Keratinocyte (primary cell): ENCODE results near the gene IFNA2.

Experiments used
- EZH2 ChIP-seq: IDR thresholded peaks from one replicate; pipeline ENCODE4 v1.6.1; 2012; ENCODE audit warnings: inconsistent platforms, mild to moderate bottlenecking, low read length, moderate library complexity
- TF ChIP-seq, protein P1 (sequence below), 3 experiments: IDR thresholded peaks in 1 of 3; conservative IDR thresholded peaks in 1 of 3; optimal IDR thresholded peaks in 1 of 3; 2 replicates in 2 of 3; 3 replicates in 1 of 3; pipeline versions ENCODE3 to v1.5.1; 2011; ENCODE audit warnings: low read length in 3 of 3, mild to moderate bottlenecking in 3 of 3, moderate library complexity in 2 of 3, control low read depth in 1 of 3, inconsistent platforms in 1 of 3; ENCODE audit not compliant: insufficient read depth in 2 of 3; ENCODE audit errors: extremely low read depth in 1 of 3

GRCh38 chr9:21399956-21400355 is 14.8 kb upstream of the IFNA2 start:
- TF ChIP-seq, protein P1, sequence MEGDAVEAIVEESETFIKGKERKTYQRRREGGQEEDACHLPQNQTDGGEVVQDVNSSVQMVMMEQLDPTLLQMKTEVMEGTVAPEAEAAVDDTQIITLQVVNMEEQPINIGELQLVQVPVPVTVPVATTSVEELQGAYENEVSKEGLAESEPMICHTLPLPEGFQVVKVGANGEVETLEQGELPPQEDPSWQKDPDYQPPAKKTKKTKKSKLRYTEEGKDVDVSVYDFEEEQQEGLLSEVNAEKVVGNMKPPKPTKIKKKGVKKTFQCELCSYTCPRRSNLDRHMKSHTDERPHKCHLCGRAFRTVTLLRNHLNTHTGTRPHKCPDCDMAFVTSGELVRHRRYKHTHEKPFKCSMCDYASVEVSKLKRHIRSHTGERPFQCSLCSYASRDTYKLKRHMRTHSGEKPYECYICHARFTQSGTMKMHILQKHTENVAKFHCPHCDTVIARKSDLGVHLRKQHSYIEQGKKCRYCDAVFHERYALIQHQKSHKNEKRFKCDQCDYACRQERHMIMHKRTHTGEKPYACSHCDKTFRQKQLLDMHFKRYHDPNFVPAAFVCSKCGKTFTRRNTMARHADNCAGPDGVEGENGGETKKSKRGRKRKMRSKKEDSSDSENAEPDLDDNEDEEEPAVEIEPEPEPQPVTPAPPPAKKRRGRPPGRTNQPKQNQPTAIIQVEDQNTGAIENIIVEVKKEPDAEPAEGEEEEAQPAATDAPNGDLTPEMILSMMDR (optimal IDR thresholded peaks at IDR 0.05 in 1 of 3, IDR thresholded peaks at IDR 0.05 in 1 of 3, conservative IDR thresholded peaks at IDR 0.05 in 1 of 3; ENCODE audit: extremely low read depth in 1 of 3, insufficient read depth in 2 of 3, low read length in 3 of 3) = no peak
- TF ChIP-seq EZH2 = no peak
